KBM-7 (cell line): Measurements from ENCODE around the gene FAM13B.

ENCODE experiments used
- DNase-seq: peaks from one replicate; pipeline ENCODE4 v3.0.0-alpha.2; 2015
- in situ Hi-C: fragments of 300-500 bp; cut with MboI; formaldehyde crosslinking; loops from 2 replicates; pipeline ENCODE4 v1.14.3; 2020; ENCODE audit warnings: low sequenced_read_pairs, low pct_unique_long_range_greater_than_20kb, mixed read lengths

Gene FAM13B

DNA sequence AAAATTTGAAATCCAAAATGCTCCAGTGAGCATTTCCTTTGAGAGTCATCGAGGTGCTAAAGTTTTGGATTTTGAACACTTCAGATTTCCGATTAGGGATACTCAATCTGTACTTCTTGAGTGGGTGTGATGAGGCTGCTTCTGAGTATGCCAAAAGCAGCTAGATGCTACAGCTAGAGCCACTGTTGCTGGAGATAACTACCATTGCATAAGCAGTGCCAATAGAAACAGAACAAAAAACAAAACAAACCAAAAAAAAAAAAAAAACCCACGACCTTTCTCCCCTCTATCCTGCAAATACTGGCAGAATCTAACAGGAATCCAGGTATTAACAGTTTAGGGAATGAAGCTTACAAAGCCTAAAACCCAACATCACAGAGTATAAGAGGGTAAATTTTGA is 100.1 kb downstream of the FAM13B start:
- in situ Hi-C loops, result no loop called here
- no peak for DNase-seq

DNA sequence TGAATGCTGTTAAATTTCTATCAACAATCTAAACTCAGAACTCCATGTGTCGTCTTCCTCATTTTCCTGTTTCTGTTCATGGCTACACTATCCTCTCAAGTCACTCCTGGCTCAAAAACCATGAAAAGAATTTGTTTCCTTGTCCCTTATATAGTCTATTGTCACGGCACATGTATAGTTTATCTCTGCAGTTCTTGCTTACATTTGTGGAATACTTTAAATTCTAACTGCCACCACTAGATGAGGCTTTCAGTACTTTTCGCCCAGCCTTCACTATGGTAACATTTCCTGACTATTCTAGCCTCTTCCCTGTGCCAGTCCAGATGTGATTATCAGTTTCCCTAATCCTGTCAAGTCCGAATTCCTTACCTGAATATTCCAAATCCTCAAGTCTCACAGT is 109.0 kb downstream of the FAM13B start:
- DNase-seq, result no peak

GRCh38 chr5:137921931-137922330 is 110.9 kb downstream of the FAM13B start:
- no peak for DNase-seq

More for the DNA sequence above, 109.0 kb downstream of the FAM13B start:
- in situ Hi-C loops, result no loop called here

GRCh38 chr5:137916923-137917322 is 116.0 kb downstream of the FAM13B start:
- no peak for DNase-seq
- in situ Hi-C loops, result no loop called here

More at GRCh38 chr5:137921931-137922330, 110.9 kb downstream of the FAM13B start:
- in situ Hi-C loops, result no loop called here

DNA sequence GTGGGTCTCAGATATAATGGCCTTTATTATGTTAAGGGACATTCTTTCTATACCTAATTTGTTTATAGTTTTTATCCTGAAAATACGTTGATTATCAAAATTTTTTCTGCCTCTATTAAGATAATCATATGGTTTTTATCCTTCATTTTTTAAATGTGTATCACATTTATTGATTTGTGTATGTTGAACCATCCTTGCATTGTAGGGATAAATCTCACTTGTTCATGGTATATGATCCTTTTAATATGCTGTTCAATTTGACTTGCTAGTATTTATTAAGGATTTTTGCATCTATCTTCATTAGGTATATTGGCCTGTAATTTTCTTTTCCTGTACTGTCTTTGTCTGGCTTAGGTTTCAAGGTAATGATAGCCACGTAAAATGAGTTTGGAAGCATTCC is 118.1 kb downstream of the FAM13B start:
- no peak for DNase-seq
- in situ Hi-C loops, result no loop called here

GRCh38 chr5:137902408-137903133 is 130.3 kb downstream of the FAM13B start:
- in situ Hi-C loops, result no loop called here
- no peak for DNase-seq

GRCh38 chr5:137901011-137901817 is 131.7 kb downstream of the FAM13B start:
- in situ Hi-C loops, result no loop called here
- DNase-seq, result peak; percentile 18

DNA sequence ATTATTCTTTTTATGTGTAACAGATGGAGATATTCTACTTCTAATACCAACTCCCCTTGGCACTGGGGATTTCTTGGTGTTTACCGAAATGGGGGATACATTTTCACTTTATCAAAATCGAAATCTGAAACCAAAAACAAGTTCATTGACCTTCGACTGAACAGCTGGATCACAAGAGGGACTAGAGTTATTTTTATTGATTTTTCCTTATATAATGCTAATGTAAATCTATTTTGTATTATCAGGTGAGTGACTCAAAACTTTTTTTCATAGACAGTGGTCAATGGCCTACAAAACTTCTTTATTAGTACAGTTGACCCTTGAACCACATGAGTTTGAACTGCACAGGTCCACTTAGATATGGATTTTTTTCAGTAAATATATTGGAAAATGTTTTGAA is 133.4 kb downstream of the FAM13B start:
- DNase-seq, result no peak
- in situ Hi-C loops, result no loop called here

DNA sequence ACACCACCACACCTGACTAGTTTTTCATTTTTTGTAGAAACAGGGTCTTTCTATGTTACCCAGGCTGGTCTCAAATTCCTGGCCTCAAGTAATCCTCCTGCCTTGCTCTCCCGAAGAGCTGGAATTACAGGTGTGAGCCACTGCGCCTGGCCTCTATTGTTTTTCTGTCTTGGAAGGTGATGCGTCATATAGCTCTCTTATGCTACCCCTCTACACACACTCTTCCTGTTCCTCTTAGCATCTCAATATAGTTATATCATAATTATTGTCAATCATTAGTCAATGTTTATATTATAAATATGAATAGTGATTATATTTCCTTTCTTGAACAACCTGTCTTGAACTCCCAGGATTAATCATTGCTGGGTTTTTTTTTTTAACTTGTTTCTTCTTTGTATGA is 136.3 kb downstream of the FAM13B start:
- in situ Hi-C loops, result no loop called here
- DNase-seq, result no peak

GRCh38 chr5:137894586-137894985 is 138.3 kb downstream of the FAM13B start:
- in situ Hi-C loops, result no loop called here
- no peak for DNase-seq

DNA sequence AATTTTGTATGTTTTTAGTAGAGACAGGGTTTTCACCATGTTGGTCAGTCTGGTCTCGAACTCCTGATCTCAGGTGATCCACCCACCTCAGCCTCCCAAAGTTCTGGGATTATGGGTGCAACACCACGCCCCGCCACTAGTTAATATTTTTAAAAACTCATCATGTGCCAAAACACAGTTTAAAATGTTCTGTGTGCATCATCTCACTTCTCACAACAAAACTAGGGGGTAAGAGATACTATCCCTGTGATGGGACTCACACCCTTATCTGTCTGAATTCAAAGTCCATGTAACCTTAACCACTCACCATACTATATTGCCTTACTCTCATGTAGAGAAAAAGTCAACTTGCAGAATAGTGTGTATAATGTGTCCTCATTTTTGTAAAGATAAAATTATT is 141.0 kb downstream of the FAM13B start:
- in situ Hi-C loops, result no loop called here
- DNase-seq, result peak; percentile 29

GRCh38 chr5:137890845-137891244 is 142.0 kb downstream of the FAM13B start:
- no peak for DNase-seq
- in situ Hi-C loops, result no loop called here

GRCh38 chr5:137888863-137889759 is 143.8 kb downstream of the FAM13B start, which contains the start of gene PKD2L2:
PKD2L2 (plus strand) TSS chr5:137889457; CDS start chr5:137889492, 35 bp downstream.
- DNase-seq, result peak; percentile 89
- in situ Hi-C loops, result no loop called here

DNA sequence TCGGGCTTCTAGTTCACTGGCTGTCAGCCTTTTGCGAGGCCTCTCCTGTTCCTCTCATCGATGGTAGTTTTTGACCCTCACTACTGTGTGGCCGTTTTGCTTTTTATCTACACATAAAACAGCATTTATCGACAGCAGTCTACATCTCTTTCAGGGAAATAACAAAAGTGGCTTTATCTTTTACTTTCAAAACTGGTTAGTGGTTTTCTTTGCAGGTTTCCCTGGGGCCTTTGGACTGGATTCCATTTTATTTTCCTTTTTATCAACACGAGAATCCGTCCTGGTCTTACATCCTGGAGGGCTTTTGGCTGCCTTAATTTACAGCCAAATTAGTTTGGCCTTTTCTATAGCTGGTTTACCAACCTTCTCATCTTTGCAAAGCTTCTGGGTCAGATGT is 144.4 kb downstream of the FAM13B start:
- DNase-seq, result no peak
- in situ Hi-C loops, result no loop called here
